Stimulated activated CD4-positive, alpha-beta T cell treated with anti-CD3 and anti-CD28 coated beads, Interleukin-2, amount 100 ng/mL, for 48 hours (primary cell): ENCODE results near the gene EIF2AK2.
A peak's percentile ranks its signal among the peaks of the same experiment; 100 is the strongest.
"Not testable (repeated sequence)": the region's sequence is repeated elsewhere in the genome, so short reads cannot be mapped to it uniquely, and the experiment has no call there.

Experiments
- DNase-seq, 2 donors: peaks; one replicate each; pipeline ENCODE4 v3.0.0-alpha.2; 2020

Gene EIF2AK2

GRCh38 chr2:37156857-37157714, at the start of gene EIF2AK2:
EIF2AK2 (minus strand) TSS chr2:37156980; CDS start chr2:37147806, 9,174 bp downstream.
- peak; percentile 66 to 69 for DNase-seq

GRCh38 chr2:37205689-37206341, 49.0 kb upstream of the EIF2AK2 start:
- no peak for DNase-seq

- DNase-seq: not testable (repeated sequence)
Observed at GRCh38 chr2:37205071-37205661, 48.4 kb upstream of the EIF2AK2 start.

GRCh38 chr2:37203708-37204107, 46.9 kb upstream of the EIF2AK2 start:
- no peak for DNase-seq

GRCh38 chr2:37201766-37202165, 45.0 kb upstream of the EIF2AK2 start:
- DNase-seq: no peak

- no peak for DNase-seq
Observed at GRCh38 chr2:37201208-37201607, 44.4 kb upstream of the EIF2AK2 start.

GRCh38 chr2:37198681-37199065, 41.9 kb upstream of the EIF2AK2 start:
- DNase-seq: no peak

GRCh38 chr2:37196320-37197195, 39.8 kb upstream of the EIF2AK2 start, which contains the start of gene CEBPZOS:
CEBPZOS (plus strand) TSS chr2:37196496; CDS start chr2:37199705, 3,209 bp downstream.
- DNase-seq: peak; percentile 88 to 91

GRCh38 chr2:37195862-37196319, 39.1 kb upstream of the EIF2AK2 start:
- DNase-seq: not testable (repeated sequence)

GRCh38 chr2:37192551-37192950, 35.8 kb upstream of the EIF2AK2 start:
- DNase-seq: no peak

- no peak for DNase-seq
Observed at GRCh38 chr2:37191747-37192146, 35.0 kb upstream of the EIF2AK2 start.

- no peak for DNase-seq
Observed at GRCh38 chr2:37191253-37191652, 34.5 kb upstream of the EIF2AK2 start.

- DNase-seq: no peak
Observed at GRCh38 chr2:37190290-37190689, 33.5 kb upstream of the EIF2AK2 start.

- DNase-seq: no peak
Observed at GRCh38 chr2:37189452-37190153, 32.8 kb upstream of the EIF2AK2 start.

- no peak for DNase-seq
Observed at GRCh38 chr2:37188570-37188969, 31.8 kb upstream of the EIF2AK2 start, which contains the start of gene SULT6B1. SULT6B1 (minus strand) TSS chr2:37188670; CDS start chr2:37188640, 30 bp downstream.

GRCh38 chr2:37181726-37182684, 25.2 kb upstream of the EIF2AK2 start:
- no peak for DNase-seq

GRCh38 chr2:37180640-37181039, 23.9 kb upstream of the EIF2AK2 start:
- DNase-seq: no peak

GRCh38 chr2:37180006-37180639, 23.3 kb upstream of the EIF2AK2 start:
- DNase-seq: no peak

GRCh38 chr2:37173741-37174140, 17.0 kb upstream of the EIF2AK2 start:
- no peak for DNase-seq

GRCh38 chr2:37171624-37171950, 14.8 kb upstream of the EIF2AK2 start:
- no peak for DNase-seq
